GM19467 (cell line): ENCODE measurements around the gene NAGLU.

ENCODE experiments used
- ATAC-seq: cut with Tn5 transposase; IDR thresholded peaks from one replicate; pipeline ENCODE4 v1.9.1; 2021; ENCODE audit warnings: mild to moderate bottlenecking, moderate library complexity; ENCODE audit not compliant: unreplicated experiment

NAGLU gene

DNA sequence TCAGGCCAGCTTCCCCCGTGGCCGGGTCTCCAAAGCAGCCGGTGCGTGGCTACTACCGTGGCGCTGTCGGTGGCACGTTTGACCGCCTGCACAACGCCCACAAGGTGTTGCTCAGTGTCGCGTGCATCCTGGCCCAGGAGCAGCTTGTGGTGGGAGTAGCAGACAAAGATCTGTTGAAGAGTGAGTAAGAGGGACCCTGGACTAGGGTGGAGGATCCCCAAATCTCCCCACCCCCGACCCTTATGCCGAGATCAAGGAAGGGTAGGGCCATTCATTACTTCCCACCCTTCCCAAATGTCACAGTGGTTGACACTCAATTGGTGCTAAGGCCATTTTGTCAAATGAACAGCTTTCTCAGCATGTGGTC is 27.1 kb downstream of the NAGLU start:
- no peak for ATAC-seq

DNA sequence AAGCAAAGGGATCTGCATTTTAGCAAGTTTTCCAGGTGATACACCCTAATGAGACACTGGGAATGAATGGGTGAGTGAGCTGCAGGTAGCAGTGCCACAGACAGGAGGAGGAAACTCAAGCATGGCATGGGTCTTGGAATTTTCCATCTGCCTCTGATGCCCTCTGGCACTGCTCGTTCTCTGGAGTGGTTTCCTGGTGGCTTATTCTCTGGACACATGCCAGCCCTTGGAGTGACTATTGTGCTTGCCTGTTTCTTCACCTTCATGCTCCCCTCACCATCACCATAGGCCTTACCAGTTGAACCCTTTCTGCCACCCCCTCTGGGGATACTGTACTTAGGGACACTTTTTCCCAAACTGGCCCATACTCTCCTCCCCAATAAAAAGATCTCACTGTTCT is 27.5 kb downstream of the NAGLU start:
- no peak for ATAC-seq

DNA sequence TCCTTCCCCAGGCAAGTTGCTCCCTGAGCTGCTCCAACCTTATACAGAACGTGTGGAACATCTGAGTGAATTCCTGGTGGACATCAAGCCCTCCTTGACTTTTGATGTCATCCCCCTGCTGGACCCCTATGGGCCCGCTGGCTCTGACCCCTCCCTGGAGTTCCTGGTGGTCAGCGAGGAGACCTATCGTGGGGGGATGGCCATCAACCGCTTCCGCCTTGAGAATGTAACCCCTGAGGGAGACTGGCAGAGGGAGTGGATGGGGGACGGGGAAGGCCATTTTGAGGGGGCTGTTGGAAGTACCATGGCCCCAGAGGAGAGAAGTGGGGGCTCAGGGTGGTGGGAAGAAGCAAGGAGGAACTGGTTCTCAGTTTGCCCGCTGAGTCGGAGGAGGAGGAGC is 27.9 kb downstream of the NAGLU start:
- ATAC-seq = no peak

DNA sequence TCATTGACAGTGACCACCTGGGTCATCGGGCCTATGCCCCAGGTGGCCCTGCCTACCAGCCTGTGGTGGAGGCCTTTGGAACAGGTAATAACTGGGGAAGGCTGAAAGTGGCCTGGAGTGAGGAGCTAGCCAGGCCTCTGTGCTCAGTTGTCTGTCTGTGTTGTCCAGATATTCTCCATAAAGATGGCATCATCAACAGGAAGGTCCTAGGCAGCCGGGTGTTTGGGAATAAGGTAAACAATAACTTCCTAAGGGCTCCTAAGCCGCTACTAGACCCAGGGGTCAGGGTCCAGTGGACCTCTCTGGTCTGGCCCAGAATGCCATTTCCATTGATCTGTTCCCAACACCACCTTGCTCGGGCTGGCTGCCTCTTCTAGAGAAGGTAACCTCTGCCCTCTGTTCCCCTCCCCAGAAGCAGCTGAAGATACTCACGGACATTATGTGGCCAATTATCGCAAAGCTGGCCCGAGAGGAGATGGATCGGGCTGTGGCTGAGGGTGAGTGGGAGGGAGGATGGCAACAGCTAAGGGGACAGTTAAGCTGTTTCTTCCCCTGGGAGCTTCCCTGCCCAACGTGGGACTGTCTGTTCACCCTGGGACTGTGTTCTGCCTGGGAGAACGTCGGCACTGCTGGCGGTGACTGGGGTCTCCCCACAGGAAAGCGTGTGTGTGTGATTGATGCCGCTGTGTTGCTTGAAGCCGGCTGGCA is 28.9 kb downstream of the NAGLU start:
- ATAC-seq = no peak

DNA sequence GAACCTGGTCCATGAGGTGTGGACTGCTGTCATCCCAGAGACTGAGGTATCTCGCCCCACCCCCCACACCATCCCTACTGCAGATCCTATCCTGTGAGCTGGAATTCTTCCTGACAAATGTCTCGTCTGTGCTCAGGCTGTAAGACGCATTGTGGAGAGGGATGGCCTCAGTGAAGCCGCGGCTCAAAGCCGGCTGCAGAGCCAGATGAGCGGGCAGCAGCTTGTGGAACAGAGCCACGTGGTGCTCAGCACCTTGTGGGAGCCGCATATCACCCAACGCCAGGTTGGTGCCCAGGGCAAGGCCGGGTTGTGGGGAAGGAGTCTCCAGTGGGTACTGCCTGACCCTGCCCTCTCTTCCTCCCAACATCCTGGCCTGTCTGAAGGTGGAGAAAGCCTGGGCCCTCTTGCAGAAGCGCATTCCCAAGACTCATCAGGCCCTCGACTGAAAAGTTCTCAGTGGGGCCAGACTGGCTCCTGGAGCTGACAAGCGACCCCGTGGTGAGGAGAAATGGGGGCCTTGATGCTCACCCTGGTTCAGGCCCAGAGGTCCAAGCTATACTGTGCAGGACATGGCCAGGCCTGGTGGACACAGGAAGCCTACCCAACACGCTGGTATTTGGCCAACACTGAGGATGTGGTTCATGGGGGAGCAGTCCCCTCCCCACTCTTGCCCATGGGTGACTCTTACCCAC is 29.6 kb downstream of the NAGLU start:
- no peak for ATAC-seq

DNA sequence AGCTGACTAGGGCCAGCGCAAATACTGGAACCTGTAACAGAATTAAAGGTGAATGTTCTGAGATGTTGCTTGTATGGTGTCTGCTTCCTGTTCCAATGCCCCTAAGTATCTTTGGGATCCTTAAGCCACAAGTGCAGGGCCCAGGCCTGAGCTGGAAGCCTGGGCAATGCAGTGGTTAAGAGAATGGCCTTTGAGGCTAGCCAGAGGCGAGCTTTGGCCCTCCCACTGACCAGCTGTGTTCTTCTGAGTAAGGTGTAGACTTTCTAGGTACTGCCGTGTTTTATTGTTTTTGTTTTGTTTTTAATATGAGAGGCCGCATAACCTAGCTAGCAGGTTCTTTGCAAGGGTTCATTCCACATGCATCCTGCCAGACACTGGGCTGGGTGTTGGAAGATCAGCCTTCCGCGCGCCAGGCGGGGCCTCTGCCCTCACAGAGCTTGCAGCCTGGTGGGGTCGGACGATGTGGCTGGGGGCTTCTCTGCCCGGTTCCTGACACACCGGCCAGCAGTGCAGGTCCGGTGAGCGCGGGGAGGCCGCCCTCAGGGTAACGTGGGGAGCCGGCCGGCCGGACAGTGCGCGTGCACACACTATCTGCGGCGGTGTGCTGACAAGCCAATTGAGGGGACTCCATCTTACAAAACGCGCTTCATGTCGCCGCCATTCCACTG is 30.3 kb downstream of the NAGLU start:
- ATAC-seq = no peak

DNA sequence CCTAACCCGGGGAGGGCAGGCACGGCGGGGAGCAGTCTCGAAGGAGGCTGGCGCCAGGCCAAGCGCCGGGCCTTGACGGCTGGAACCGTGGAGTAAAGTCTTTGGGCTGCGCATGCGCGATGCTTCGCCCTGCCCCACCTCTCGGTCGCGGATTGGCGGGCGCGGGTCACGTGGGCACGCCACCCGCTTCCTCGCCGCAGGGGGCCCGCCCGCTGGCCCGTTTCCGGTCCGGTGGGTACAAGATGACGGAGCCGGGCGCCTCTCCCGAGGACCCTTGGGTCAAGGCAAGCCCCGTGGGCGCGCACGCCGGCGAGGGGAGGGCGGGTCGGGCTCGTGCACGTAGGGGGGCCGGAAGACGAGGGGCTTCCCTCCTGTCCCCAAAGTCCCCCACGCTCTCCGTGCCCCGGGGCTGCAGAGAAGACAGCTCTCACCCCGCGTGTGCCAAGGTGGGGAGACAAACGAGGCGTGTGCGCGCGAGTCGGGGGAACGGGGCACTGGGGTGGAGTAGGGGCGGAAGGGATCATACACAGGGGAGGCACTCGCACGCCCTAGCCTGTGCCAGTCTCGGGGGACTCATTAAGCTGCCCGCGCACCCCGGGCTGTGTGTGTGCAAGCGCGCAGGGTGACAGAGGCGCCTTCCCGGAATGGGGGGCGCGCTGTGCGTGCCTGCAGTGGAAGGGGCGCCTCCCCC is 31.0 kb downstream of the NAGLU start, which contains the start of gene MLX:
TSS of gene MLX (plus strand) at position 218 of the 691 bp plus-strand sequence. CDS start at position 243, 25 bp downstream.
- peak; percentile 64 for ATAC-seq

DNA sequence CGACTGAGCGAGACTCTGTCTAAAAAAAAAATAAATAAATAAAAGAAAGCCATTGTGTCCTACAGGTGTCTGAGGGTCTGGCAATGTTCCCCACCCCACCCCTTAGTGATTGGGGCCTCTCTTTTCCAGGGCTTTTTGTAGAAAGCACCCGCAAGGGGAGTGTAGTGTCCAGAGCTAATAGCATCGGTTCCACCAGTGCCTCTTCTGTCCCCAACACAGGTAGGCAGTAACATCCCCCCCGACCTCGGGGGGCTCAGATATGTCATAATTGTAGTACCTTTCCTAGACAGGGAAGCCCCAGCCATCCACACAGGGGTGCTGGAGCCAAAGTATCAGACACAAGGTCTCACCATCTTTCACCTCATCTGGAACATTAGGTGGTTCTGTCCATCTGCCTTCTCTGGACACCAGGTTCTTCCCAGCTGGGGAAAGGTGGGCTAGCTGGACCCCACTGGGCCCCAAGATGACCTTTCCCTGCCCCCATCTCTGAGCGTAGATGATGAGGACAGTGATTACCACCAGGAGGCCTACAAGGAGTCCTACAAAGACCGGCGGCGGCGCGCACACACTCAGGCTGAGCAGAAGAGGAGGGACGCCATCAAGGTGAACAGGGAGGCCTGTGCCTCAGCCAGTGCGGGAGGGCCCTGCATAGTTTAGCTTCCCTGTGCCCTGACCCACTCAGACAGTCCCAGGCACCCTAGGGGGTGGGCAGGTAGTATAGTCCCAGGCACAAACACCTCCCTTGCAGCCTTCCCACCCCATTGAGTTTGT is 32.5 kb downstream of the NAGLU start:
- no peak for ATAC-seq

DNA sequence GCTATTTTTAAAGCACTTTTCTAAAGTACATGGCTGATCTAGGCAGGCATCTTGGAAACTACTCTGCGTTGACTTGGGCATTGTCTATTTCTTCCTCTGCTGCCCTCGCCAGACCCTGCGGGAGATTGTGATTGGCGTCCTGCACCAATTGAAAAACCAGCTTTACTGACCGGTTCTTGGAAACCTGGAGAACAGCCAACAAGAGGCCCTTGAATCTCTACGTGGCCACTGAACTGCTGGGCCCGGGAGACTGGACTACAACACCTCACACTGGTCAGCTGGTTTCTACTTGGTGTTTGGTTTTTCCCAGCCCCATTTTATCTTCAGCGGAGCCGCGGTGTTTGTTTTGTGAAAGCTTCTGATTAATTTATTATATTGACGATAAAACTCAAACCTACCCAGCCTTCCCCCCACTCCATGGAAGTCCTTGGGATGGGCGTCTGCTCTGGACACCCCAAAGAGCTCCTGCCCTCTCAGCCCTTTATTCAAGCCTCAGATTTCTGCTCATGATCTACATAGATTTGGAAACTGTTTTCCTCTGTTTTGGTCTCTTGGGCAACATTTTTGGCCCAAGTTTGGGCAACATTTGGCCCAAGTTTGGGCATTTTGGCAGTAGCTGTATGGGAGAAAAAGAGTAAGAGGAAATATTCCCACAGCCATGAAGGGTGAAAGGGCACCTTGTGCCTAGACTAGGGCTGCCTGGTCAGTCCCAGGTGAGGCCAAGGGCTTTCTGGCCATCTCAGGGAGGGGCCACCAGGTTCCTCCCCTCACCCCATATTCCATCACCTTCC is 35.6 kb downstream of the NAGLU start:
- ATAC-seq = no peak

DNA sequence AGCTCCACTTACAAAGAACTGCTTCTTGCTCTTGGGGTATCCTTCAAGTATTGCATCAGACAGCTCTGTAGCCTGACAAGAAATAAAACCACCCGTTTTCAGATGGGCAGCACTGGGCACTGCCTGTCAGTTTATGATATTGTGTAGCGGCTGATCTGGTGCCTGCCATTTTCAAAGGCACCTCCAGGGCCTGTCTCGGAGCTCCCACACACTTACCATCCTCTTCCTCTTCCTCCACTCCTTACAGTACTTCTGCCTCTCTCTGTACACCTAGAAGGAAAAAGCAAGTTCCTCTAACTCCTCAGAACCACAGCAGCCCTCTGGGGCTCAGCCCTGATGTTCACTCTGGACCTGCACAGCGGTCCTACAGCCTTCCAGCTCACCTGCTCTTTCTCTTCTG is 37.1 kb downstream of the NAGLU start:
- ATAC-seq = no peak

DNA sequence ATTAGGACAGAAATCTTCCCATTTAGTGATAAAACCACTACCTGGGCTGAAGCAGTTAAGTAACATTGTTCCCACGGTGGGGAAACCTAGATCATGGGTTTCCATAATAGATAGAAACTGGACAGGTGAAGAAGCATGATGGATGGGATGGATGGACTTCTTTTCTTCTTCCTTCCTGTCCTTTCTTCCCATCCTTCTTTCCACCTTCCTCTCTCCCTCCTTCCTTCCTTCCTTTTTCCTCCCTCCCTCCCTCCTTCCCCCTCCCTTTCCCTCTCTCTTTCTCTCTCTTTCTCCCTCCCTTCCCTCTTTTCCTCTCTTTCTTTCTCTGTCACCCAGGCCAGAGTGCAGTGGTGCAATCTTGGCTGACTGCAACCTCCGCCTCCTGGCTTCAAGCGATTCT is 38.4 kb downstream of the NAGLU start:
- ATAC-seq = no peak

DNA sequence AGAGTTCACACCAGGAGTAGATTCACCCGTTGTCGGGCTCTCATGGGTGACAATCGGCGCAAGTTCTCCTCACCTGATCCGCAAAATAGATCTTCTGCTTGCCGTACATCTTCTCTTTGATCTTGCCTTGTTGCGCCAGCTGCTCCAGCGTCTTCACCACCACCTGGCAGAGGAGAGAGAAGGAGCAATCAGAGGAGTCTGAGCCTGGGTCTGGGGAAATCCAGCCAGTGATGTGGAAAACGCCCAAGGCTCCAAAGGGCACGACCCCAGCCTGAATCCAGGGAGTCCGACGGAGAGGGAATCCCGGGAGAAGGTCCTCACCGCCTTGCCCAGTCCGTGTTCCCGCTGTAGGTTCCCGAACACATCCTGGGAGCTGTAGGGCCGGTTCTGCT is 41.1 kb downstream of the NAGLU start:
- no peak for ATAC-seq

DNA sequence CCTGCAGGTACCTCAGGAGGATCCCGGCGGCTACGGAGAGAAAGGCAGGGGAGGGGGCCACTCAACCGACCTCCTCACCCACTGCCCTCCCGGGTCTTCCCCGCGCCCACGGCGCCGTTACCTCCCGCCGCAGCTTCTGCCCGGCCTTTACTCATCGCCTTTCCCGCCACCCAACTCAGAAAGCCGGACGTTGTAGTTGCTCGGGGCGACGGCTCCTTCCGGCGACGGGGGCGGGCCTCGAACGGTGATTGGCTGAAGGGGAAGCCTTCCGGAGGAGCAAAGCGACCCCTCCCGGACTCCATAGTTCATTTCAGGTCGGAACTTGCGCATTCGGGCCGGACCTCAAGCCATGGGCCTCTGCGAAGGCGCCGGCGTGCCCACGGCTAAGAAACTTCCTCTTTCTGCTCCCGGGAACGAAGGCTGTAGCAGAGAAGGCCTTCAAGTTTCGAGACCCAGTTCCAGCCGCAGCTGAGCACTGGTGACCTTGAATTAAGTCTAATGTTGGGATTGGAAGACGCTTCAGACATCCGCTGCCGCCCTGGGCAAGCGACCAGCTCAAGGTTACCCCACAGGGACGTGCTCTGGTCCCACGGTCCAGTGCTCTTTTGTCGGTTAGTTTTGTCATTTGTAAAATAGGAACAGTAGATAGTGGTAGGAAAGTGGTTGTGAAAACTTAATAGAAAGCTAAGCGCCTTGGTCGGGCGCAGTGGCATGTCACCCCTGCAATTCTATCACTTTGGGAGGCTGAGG is 41.7 kb downstream of the NAGLU start, which contains the start of gene PSMC3IP:
TSS of gene PSMC3IP (minus strand) at position 198 of the 750 bp plus-strand sequence. CDS start at position 155, 43 bp downstream.
- peak; percentile 67 for ATAC-seq

DNA sequence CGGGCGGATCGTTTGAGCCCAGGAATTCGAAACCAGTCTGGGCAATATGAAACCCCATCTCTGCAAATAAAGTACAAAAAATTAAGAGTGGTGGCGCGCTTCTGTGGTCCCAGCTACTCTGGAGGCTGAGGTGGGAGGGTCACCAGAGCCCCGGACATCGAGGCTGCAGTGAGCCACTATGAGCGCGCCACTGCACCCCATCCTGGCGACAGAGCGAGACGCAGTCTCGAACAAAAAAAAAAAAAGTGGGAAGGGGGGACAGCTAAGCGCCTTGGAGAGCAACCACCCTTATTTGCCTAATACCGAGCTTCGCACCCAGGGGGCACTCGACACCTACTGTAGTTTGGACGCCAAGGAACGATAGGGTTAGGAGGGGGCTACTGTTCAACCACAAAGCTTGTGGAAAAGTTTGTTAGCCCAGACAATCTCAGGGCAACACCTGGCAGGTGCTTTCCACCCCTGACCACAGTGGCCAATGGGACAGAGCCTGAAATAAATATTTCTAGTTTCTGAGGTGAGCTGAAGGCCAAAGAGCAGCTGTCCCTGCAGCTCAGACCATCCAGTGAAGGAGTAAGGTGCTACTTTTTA is 42.3 kb downstream of the NAGLU start:
- ATAC-seq = peak; percentile 42

DNA sequence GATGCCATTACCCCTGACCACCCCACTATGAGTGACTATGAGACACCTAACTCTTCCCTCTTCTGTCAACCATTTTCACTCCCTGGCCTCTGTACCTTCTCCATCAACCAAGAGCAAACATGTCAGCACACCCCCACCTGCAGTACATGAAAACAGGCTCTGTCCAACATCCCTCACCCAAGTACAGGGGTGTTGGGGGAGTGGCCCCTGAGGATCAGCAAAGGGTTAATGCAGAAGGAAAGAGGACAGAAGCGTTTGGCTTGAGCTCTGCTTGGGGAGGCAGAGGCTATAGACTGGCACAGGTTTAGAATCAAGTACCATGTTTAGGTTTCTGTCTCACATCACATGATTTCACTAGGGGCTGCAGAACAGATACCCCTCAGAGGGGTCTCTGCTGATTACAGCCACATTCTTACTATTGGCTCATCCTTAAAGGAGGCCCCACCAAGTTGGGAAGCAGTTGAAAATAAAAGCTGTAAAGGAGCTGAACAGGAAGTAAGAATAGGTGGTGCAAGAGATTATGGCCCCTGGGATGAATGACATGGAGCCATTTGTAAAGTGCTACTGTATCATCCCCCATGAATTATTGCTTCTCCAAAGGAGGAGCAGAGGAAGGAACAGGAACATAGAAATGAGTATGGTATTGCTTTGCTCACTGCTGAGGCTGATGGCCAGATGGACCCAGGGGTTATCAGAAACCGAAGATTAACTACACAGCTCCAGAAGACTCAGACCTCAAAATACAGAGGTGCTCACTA is 43.9 kb downstream of the NAGLU start:
- ATAC-seq = no peak

DNA sequence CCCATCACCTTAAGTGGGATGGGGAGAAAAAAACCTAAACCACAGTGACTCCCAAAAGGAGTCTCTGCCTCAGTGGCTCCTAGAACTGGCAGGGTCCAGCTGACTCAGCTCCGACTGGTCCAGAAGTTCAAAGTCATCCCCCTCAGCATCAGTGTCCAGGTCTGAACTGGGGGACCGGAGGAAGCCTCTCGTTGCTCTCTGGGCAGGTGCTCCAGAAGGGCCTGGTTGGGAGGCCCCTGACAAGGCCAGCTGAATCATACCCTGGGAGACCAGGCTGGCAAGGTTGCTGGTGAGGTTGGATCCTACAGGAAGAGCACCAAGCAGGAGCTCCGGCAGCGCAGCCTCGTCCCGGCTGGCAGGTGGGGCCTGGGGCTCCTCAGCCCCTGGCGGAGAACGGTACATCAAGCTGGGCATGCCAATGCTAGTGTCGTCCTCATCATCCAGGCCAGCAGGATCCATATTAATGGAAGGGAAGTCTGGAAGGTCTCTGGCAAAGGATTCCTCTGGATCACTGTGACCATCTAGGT is 45.8 kb downstream of the NAGLU start:
- no peak for ATAC-seq

DNA sequence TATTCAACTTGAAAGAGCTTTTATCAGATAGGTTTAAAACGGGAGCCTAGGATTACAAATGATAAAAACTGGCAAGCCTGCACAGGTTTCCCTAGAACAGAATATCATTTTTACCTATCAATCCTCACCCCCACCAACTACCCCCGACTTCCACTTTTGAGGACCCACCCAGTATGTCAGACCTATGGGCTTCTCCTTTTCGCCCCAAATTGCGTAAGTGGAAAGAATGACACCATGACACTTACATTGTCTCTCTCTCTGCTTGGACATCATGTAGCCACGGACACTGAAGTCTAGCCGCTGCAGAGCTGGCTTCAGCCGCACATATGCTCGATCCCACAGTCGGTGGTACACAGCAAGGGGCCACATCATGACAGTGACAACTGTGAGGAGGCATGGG is 48.8 kb downstream of the NAGLU start:
- ATAC-seq = no peak

DNA sequence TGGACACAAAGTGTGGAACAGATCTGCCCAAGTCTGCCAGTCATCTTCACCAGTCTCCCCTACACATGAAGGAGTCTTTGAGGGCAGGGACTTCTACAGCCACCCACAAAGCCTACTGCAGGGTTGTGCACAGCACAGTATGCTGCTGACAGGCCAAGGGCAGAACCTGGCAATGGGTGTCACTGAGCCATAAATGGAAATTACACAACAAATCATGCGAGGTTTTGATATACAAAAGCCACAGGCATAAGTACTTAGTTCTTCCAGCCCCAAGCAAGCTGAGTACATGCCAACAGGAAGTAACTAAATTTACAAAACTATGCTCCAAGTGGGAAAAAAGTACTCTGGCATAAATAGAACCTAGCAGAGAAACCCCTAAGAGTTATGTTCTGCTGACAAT is 49.3 kb downstream of the NAGLU start:
- ATAC-seq = no peak
